AG04450 (cell line): Measurements from ENCODE around the gene C16orf87. TPM values are rescaled to one million over a fixed set of nuclear protein-coding genes. Genes with fewer than 3 reads are reported as not detected.
"Not testable (repeated sequence)": the region's sequence is repeated elsewhere in the genome, so short reads cannot be mapped to it uniquely, and the experiment has no call there.

Experiments used
- CTCF ChIA-PET: fragments of 300-600, 350-600 bp; formaldehyde crosslinking; extraction: SDS; loops from one replicate; lab custom pipeline; 2022; ENCODE audit warnings: antibody characterized with exemption, inconsistent platforms; lab: Charles Lee
- POLR2A ChIA-PET: fragments of 350-600 bp; formaldehyde crosslinking; extraction: SDS; loops from one replicate; lab custom pipeline; 2021; ENCODE audit warnings: antibody characterized with exemption, inconsistent platforms; lab: Yijun Ruan, JAX
- DNase-seq: peaks from one replicate; pipeline ENCODE4 v3.0.0-alpha.2; 2011; ENCODE audit warnings: low read depth, low spot score
- H3K27ac ChIP-seq: one replicate; pipeline ENCODE4 v1.5.1; 2012; ENCODE audit warnings: low read depth, low read length, control low read depth
- H3K27me3 ChIP-seq: one replicate; pipeline ENCODE4 v1.6.0; 2012; ENCODE audit warnings: low read length; ENCODE audit not compliant: control insufficient read depth, insufficient read depth
- H3K4me3 ChIP-seq: 2 replicates; pipeline ENCODE4 v1.5.1; 2011; ENCODE audit warnings: mild to moderate bottlenecking, low read depth, low read length, control low read depth
- H3K9me3 ChIP-seq: 2 replicates; pipeline ENCODE4 v1.5.1; 2012; ENCODE audit warnings: low read length; ENCODE audit not compliant: control insufficient read depth, insufficient read depth
- polyA plus RNA-seq: library from polyadenylated mRNA; depleted of rRNA; stranded (reverse); fragments of >200 nt; gene quantifications from 2 replicates; pipeline ENCODE4 v1.2.3, GENCODE V29; 2011
- TF ChIP-seq, protein P1 (sequence below): IDR thresholded peaks from 2 replicates; pipeline ENCODE4 v1.5.1; 2011; ENCODE audit warnings: low read depth, low read length, control low read depth, inconsistent platforms

Gene C16orf87
- polyA plus RNA-seq, 1 experiment = 21.7 TPM

DNA sequence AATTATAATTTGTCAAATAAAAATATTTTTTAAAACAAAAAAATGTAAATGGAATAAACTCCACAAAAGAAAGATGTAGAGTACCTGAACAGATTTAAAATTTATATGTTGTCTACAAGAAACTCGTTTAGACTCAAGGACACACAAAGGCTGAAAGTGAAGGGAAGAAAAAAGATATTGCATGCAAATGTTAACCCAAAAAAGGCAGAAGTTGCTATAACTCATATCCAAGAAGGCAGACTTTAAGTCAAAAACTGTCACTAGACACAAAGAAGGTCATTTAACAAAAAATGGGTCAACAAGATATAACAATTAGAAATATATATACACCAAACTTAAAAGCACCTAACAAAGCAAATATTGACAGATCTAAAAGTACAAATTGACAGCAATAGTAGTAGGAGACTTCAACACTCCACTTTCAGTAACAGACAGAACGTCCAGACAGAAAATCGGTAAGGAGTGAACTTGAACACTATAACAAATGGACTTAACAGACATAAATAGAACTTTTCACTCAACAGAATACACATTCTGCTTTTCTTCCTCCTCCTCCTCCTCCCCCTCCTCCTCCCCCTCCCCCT, 42.0 kb downstream of the C16orf87 start:
- Histone ChIP-seq H3K9me3 (peaks cover 9% of the 10 kb centered on the region), H3K27me3 (no peaks in the 10 kb centered on the region), H3K4me3 (no peak overlapping the region), H3K27ac (no peak overlapping the region)
- ChIA-PET CTCF (interaction anchor here (2.4 kb wide), 1 partner anchor 12 kb away, joined by 12 read pairs; no protein-coding TSS in a partner anchor), POLR2A (interaction anchor here (1.0 kb wide), 1 partner anchor 97 kb away, joined by 3 read pairs; no protein-coding TSS in a partner anchor)
- no peak for DNase-seq
- TF ChIP-seq, protein P1, sequence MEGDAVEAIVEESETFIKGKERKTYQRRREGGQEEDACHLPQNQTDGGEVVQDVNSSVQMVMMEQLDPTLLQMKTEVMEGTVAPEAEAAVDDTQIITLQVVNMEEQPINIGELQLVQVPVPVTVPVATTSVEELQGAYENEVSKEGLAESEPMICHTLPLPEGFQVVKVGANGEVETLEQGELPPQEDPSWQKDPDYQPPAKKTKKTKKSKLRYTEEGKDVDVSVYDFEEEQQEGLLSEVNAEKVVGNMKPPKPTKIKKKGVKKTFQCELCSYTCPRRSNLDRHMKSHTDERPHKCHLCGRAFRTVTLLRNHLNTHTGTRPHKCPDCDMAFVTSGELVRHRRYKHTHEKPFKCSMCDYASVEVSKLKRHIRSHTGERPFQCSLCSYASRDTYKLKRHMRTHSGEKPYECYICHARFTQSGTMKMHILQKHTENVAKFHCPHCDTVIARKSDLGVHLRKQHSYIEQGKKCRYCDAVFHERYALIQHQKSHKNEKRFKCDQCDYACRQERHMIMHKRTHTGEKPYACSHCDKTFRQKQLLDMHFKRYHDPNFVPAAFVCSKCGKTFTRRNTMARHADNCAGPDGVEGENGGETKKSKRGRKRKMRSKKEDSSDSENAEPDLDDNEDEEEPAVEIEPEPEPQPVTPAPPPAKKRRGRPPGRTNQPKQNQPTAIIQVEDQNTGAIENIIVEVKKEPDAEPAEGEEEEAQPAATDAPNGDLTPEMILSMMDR = no peak

DNA sequence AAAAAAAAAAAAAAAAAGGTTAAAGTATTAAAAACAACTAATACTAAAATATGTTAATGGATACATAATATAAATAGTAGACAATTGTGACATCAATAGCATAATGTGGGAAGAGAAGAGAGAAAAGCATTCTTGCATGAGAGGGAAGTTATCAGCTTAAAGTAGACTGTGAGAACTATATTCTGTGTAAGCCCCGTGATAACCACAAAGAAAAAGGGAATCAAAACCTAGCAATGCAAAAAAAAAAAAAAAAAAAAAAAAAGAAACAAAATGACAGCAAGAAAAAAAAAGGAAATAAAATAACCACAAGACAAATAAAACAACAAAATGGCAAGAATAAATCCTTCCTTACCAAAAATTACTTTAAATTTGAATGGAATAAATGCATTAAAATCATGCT, 43.1 kb downstream of the C16orf87 start:
- peaks cover 5% of the 10 kb centered on the region; the same call in 1 of the 2 replicates for H3K9me3 ChIP-seq
- no peak for DNase-seq
- POLR2A ChIA-PET = no interaction called here
- H3K27me3 ChIP-seq = no peaks in the 10 kb centered on the region
- H3K4me3 ChIP-seq = no peak overlapping the region
- TF ChIP-seq, protein P1 = no peak
- CTCF ChIA-PET = interaction anchor here (0.6 to 2.4 kb wide), 3 partner anchors 9 to 44 kb away, joined by 3 to 12 read pairs (median 4); no protein-coding TSS in a partner anchor
- H3K27ac ChIP-seq = no peak overlapping the region

DNA sequence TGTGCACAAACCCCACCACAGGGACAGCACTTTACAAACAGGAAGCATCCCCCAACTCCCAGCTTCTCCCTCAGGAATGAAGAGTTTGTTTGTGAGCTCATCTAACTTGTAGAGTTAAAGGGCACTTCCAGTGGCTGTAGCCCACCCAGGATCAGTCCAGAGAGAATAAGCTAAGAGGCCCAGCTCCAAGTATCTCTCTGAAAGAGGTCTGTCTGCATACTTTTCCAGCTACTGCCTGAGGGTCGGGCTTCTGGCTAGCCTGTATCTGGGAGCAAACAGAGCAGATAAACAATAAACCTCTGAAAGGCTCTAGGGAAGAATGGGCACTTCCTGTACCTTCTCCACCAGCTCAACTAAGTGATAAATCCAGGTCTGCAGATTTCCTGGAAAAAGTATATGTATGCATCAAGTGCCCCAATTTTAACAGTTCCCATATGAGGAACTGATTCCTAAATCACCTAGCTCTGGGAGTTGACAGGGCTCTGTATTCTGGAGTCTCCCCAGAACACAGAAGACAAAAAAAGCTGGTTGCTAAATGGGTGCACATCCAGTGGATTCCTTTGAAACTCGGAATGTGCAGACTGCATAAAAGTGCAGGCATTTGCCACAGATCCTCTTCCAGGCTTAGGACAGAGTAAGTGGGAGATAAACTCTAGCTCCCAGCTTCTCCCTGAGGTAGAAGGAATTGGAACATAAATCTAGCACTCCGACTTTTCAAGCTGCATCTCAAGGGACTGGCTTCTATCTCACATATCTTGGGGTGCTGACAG, 45.7 kb downstream of the C16orf87 start:
- Histone ChIP-seq H3K4me3 (no peak overlapping the region), H3K27ac (no peak overlapping the region), H3K9me3 (peaks cover 5% of the 10 kb centered on the region; the same call in 1 of the 2 replicates), H3K27me3 (no peaks in the 10 kb centered on the region)
- TF ChIP-seq, protein P1 = no peak
- ChIA-PET POLR2A (no interaction called here), CTCF (interaction anchor here (0.5 to 1.7 kb wide), 4 partner anchors 9 to 111 kb away, joined by 3 to 7 read pairs (median 6); no protein-coding TSS in a partner anchor)
- no peak for DNase-seq

DNA sequence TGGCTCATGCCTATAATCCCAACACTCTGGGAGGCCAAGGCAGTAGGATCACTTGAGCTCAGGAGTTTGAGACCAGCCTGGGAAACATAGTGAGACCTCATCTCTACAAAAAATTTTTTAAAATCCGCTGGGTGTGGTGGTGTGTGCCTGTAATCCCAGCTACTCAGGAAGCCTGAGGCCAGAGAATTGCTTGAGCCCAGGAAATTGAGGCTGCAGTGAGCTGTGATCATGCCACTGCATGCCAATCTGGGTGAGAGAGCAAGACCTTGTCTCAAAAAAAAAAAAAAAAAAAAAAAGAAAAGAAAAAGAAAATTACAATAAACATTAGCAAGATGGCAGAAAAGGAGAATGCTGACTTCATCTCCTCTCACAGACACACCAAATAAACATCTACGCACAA, 46.4 kb downstream of the C16orf87 start:
- DNase-seq, H3K4me3 ChIP-seq, H3K27ac ChIP-seq, H3K27me3 ChIP-seq, H3K9me3 ChIP-seq: not testable (repeated sequence)
- ChIA-PET POLR2A (interaction anchor here (0.7 kb wide), 1 partner anchor 87 kb away, joined by 10 read pairs; no protein-coding TSS in a partner anchor), CTCF (interaction anchor here (0.6 to 1.7 kb wide), 4 partner anchors 16 to 332 kb away, joined by 3 to 7 read pairs (median 6); no protein-coding TSS in a partner anchor)

DNA sequence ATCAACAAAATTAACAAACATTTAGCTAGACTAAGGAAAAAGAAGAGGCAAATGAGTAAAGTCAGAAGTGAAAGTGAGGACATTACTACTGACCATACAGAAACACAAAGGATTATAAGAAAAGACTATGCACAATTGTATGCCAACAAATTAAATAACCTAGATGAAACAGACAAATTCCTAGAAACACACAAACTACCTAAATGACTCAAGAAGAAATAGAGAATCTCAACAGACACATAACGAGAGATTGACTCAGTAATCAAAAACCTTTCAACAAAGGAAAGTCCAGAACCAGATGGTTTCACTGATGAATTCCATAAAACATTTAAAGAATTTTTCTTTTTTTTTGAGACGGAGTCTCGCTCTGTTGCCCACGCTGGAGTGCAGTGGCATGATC, 47.2 kb downstream of the C16orf87 start:
- TF ChIP-seq, protein P1 = no peak
- H3K4me3 ChIP-seq = no peak overlapping the region
- ChIA-PET POLR2A (no interaction called here), CTCF (interaction anchor here (0.6 kb wide), 1 partner anchor 332 kb away, joined by 5 read pairs; no protein-coding TSS in a partner anchor)
- H3K27ac ChIP-seq = no peak overlapping the region
- H3K27me3 ChIP-seq = no peaks in the 10 kb centered on the region
- no peaks in the 10 kb centered on the region; the same call in 1 of the 2 replicates for H3K9me3 ChIP-seq
- DNase-seq = no peak
